DMS53 treated with DMSO at 0.1 percent for 48 hours (cell line): ENCODE measurements around the gene BTG2.

ENCODE experiments used
- DNase-seq: peaks from one replicate; lab custom pipeline; 2025; ENCODE audit not compliant: unreplicated experiment; lab: John Stamatoyannopoulos, UW

BTG2 gene

GRCh38 chr1:203338335-203339036 is 33.2 kb downstream of the BTG2 start:
- peak; percentile 66 for DNase-seq

- peak; percentile 91 for DNase-seq
Observed at GRCh38 chr1:203340112-203340790, 34.9 kb downstream of the BTG2 start.

- DNase-seq = peak; percentile 53
Observed at GRCh38 chr1:203342192-203342940, 37.0 kb downstream of the BTG2 start.

- DNase-seq = no peak
Observed at GRCh38 chr1:203343956-203344754, 38.8 kb downstream of the BTG2 start.

- peak; percentile 10 for DNase-seq
Observed at GRCh38 chr1:203346060-203346768, 40.9 kb downstream of the BTG2 start.

- no peak for DNase-seq
Observed at GRCh38 chr1:203346769-203347102, 41.4 kb downstream of the BTG2 start.

- no peak for DNase-seq
Observed at GRCh38 chr1:203349166-203349565, 43.8 kb downstream of the BTG2 start.

GRCh38 chr1:203349773-203350524 is 44.6 kb downstream of the BTG2 start:
- DNase-seq = no peak

GRCh38 chr1:203351037-203351625 is 45.8 kb downstream of the BTG2 start, which contains the start of gene FMOD:
TSS of gene FMOD (minus strand) at chr1:203351122. CDS start at chr1:203348270, 2,852 bp downstream.
- peak; percentile 45 for DNase-seq

- no peak for DNase-seq
Observed at GRCh38 chr1:203353486-203353885, 48.2 kb downstream of the BTG2 start.

- no peak for DNase-seq
Observed at GRCh38 chr1:203354246-203354645, 48.9 kb downstream of the BTG2 start.

GRCh38 chr1:203359010-203359571 is 53.8 kb downstream of the BTG2 start:
- DNase-seq = no peak
